Measurements from ENCODE around the gene ITGB1BP2. TPM values are rescaled to one million over a fixed set of nuclear protein-coding genes. Genes with fewer than 3 reads are reported as not detected.
"Not testable (repeated sequence)": the region's sequence is repeated elsewhere in the genome, so short reads cannot be mapped to it uniquely, and the experiment has no call there.

ITGB1BP2 gene
- total RNA-seq, 1 experiment from 2014 or later: 3.7 TPM

DNA sequence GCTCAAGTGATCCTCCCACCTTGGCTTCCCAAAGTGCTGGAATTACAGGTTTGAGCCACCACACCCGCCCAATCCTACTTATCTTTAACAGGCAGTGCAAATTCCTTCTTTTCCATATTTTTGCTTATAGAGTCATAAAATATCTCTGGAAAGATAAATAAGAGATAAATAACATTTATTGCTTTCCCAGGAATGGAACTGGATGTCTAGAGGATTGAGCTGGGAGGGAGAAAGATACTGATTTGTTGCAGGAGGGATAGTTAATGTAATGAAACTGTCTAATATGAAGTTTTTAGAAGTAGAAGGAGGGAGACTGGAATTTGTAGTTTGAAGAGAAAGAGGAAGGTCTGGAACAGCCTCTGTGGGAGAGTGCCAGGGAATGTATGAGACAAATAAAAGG, 20.2 kb downstream of the ITGB1BP2 start:
- no peak overlapping the region for H4K91ac ChIP-seq (ENCODE audit: insufficient read length, low read depth, low read length)
- no peaks in the 10 kb centered on the region for H3K27me3 Mint-ChIP-seq (ENCODE audit: low read depth)
- H3K23me2 ChIP-seq (ENCODE audit: insufficient read length, low read depth, low read length, poor library complexity, severe bottlenecking): no peaks in the 10 kb centered on the region
- H3K4me1 Mint-ChIP-seq: no peaks in the 10 kb centered on the region
- H2AK5ac ChIP-seq (ENCODE audit: insufficient read length, low read length): no peak overlapping the region
- no peak overlapping the region for H3K14ac ChIP-seq (ENCODE audit: insufficient read depth, low read length)
- no CpG with 5 or more reads among the region's 1 CpG for WGBS (ENCODE audit: extremely low coverage, insufficient read length, low lambda C conversion rate)
- DNase-seq: no peak
- H3K4me2 ChIP-seq (ENCODE audit: insufficient read depth, insufficient read length, low read length): no peak overlapping the region
- no peak overlapping the region for H3K27ac Mint-ChIP-seq
- no peak overlapping the region for H4K8ac ChIP-seq (replicated peaks; ENCODE audit: insufficient read length, low read depth, low read length)
- H4K5ac ChIP-seq (ENCODE audit: insufficient read length, low read depth, low read length): no peak overlapping the region
- H2BK15ac ChIP-seq (ENCODE audit: low read depth, low read length): no peak overlapping the region
- no peak overlapping the region for H2BK120ac ChIP-seq (ENCODE audit: low read depth, low read length, poor library complexity, severe bottlenecking)
- H2AFZ ChIP-seq (ENCODE audit: low read length): no peak overlapping the region
- no peak overlapping the region for H2BK5ac ChIP-seq (ENCODE audit: insufficient read length, low read length)
- no peak overlapping the region for H2BK12ac ChIP-seq (ENCODE audit: insufficient read length, low read depth, low read length)
- H3K18ac ChIP-seq (ENCODE audit: insufficient read length, low read depth, low read length): no peak overlapping the region
- H3K4me3 Mint-ChIP-seq: no peak overlapping the region
- no peak overlapping the region for H2BK20ac ChIP-seq (ENCODE audit: low read depth, low read length, poor library complexity, severe bottlenecking)
- no peak overlapping the region for H3K27ac ChIP-seq (ENCODE audit: insufficient read length, low read depth, low read length)
- H3K9me3 Mint-ChIP-seq: peaks cover 39 to 41% of the 10 kb centered on the region in 2 experiments
- H3K4ac ChIP-seq (ENCODE audit: low read depth, low read length): no peak overlapping the region
- no peak overlapping the region for H3K9ac ChIP-seq (ENCODE audit: extremely low read depth, insufficient read length, low read length)
- peaks cover 6% of the 10 kb centered on the region for H3K9me3 ChIP-seq (ENCODE audit: control insufficient read depth, low read depth, low read length)
- H3K79me2 ChIP-seq (ENCODE audit: insufficient read depth, low read length): no peaks in the 10 kb centered on the region
- no peaks in the 10 kb centered on the region for H4K20me1 ChIP-seq (ENCODE audit: control insufficient read depth, insufficient read depth, insufficient read length)
- no peak overlapping the region for H3K56ac ChIP-seq (ENCODE audit: insufficient read length, low read depth, low read length)
- H3K36me3 Mint-ChIP-seq (ENCODE audit: insufficient read depth in 1 of 3, low read depth in 3 of 3): peaks cover 16 to 23% (median 21%) of the 10 kb centered on the region in 3 experiments
- no peaks in the 10 kb centered on the region for H3K27me3 ChIP-seq (ENCODE audit: insufficient read depth, low read length)
- H3K4me1 ChIP-seq (ENCODE audit: insufficient read depth, low read length): no peaks in the 10 kb centered on the region
- H3K23ac ChIP-seq (ENCODE audit: insufficient read length, low read depth, low read length): no peak overlapping the region
- H3T11ph ChIP-seq (ENCODE audit: low read length): no peak overlapping the region
- TF ChIP-seq CTCF (conservative IDR thresholded peaks at IDR 0.05): no peak
- H3K79me1 ChIP-seq (ENCODE audit: insufficient read depth, low read depth, low read length, poor library complexity, severe bottlenecking): no peaks in the 10 kb centered on the region

GRCh38 chrX:71324452-71324851, 22.9 kb downstream of the ITGB1BP2 start:
- H3K79me1 ChIP-seq (ENCODE audit: insufficient read depth, low read depth, low read length, poor library complexity, severe bottlenecking); H3K4me2 ChIP-seq (ENCODE audit: insufficient read depth, insufficient read length, low read length); H3K4ac ChIP-seq (ENCODE audit: low read depth, low read length); H2AFZ ChIP-seq (ENCODE audit: low read length); H3K14ac ChIP-seq (ENCODE audit: insufficient read depth, low read length); H2BK5ac ChIP-seq (ENCODE audit: insufficient read length, low read length); H3K9me3 ChIP-seq (ENCODE audit: control insufficient read depth, low read depth, low read length); H3K4me3 Mint-ChIP-seq; H4K8ac ChIP-seq (replicated peaks; ENCODE audit: insufficient read length, low read depth, low read length); H3K56ac ChIP-seq (ENCODE audit: insufficient read length, low read depth, low read length); H3K27me3 Mint-ChIP-seq (ENCODE audit: low read depth); H3K18ac ChIP-seq (ENCODE audit: insufficient read length, low read depth, low read length); H3K27me3 ChIP-seq (ENCODE audit: insufficient read depth, low read length); H3K4me1 ChIP-seq (ENCODE audit: insufficient read depth, low read length); H2BK15ac ChIP-seq (ENCODE audit: low read depth, low read length); H3K4me1 Mint-ChIP-seq; H3K27ac Mint-ChIP-seq; H3T11ph ChIP-seq (ENCODE audit: low read length); DNase-seq; H3K23me2 ChIP-seq (ENCODE audit: insufficient read length, low read depth, low read length, poor library complexity, severe bottlenecking); H4K91ac ChIP-seq (ENCODE audit: insufficient read length, low read depth, low read length); H4K5ac ChIP-seq (ENCODE audit: insufficient read length, low read depth, low read length); H2BK12ac ChIP-seq (ENCODE audit: insufficient read length, low read depth, low read length); H4K20me1 ChIP-seq (ENCODE audit: control insufficient read depth, insufficient read depth, insufficient read length); H3K9ac ChIP-seq (ENCODE audit: extremely low read depth, insufficient read length, low read length); H3K23ac ChIP-seq (ENCODE audit: insufficient read length, low read depth, low read length); H2BK20ac ChIP-seq (ENCODE audit: low read depth, low read length, poor library complexity, severe bottlenecking); H2AK5ac ChIP-seq (ENCODE audit: insufficient read length, low read length); H3K27ac ChIP-seq (ENCODE audit: insufficient read length, low read depth, low read length); H2BK120ac ChIP-seq (ENCODE audit: low read depth, low read length, poor library complexity, severe bottlenecking); H3K79me2 ChIP-seq (ENCODE audit: insufficient read depth, low read length): not testable (repeated sequence)
- Mint-ChIP-seq H3K9me3 (peaks cover 51 to 57% of the 10 kb centered on the region in 2 experiments), H3K36me3 (ENCODE audit: insufficient read depth in 1 of 3, low read depth in 3 of 3) (peaks cover 20 to 30% (median 30%) of the 10 kb centered on the region in 3 experiments)
- WGBS (ENCODE audit: extremely low coverage, insufficient read length, low lambda C conversion rate): no CpG with 5 or more reads among the region's 11 CpGs

Data from H9 (cell line).